ENCODE data around the gene LDB2.

DNA sequence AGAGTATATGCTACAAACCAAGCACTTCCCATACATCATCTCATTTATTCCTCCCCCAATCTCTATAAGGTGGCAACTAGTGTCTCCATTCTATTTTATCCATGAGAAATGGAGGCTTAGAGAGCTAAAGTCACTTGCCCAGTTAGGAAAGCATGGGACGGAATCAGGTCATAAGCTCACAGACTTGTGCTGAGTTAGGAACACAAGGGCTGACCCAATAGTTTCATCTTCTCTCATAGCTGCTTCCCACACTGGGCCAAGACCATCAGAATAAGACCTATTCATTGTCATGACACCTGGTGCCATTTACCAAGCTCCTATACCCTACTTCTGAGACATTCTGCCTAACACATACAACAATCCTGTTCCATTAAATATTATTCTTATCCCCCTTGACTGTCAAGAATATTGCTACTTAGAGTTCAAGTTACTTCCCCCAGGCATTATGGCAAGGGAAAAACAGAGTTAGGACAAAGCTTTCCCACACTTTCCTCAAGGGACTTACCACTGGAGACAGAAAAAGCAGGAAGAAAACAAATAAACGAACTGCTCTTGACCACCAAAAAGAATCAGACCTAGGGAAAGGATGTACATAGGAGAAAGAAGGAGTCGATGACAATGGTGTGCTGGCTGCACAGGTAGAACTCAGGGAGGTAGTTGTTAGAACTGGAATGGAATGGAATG is 167.8 kb downstream of the LDB2 start:
- TF ChIP-seq, protein P1, sequence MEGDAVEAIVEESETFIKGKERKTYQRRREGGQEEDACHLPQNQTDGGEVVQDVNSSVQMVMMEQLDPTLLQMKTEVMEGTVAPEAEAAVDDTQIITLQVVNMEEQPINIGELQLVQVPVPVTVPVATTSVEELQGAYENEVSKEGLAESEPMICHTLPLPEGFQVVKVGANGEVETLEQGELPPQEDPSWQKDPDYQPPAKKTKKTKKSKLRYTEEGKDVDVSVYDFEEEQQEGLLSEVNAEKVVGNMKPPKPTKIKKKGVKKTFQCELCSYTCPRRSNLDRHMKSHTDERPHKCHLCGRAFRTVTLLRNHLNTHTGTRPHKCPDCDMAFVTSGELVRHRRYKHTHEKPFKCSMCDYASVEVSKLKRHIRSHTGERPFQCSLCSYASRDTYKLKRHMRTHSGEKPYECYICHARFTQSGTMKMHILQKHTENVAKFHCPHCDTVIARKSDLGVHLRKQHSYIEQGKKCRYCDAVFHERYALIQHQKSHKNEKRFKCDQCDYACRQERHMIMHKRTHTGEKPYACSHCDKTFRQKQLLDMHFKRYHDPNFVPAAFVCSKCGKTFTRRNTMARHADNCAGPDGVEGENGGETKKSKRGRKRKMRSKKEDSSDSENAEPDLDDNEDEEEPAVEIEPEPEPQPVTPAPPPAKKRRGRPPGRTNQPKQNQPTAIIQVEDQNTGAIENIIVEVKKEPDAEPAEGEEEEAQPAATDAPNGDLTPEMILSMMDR (IDR thresholded peaks at IDR 0.05; ENCODE audit: extremely low read depth in 1 of 2, insufficient read depth in 1 of 2, low read depth in 1 of 2, low read length in 2 of 2), result no peak
- TF ChIP-seq GATA2 (IDR thresholded peaks at IDR 0.05; ENCODE audit: insufficient read depth, insufficient read length, low read depth, low read length), result no peak
- no peak for TF ChIP-seq POLR2A (IDR thresholded peaks at IDR 0.05; ENCODE audit: low read depth, low read length)
- TF ChIP-seq POLR2AphosphoS5 (IDR thresholded peaks at IDR 0.05; ENCODE audit: insufficient read depth, low read depth, low read length), result no peak
- TF ChIP-seq, protein P2, sequence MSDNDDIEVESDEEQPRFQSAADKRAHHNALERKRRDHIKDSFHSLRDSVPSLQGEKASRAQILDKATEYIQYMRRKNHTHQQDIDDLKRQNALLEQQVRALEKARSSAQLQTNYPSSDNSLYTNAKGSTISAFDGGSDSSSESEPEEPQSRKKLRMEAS (IDR thresholded peaks at IDR 0.05; ENCODE audit: insufficient read depth, insufficient read length), result no peak
- no peak for TF ChIP-seq EZH2 (IDR thresholded peaks at IDR 0.05; ENCODE audit: borderline replicate concordance, low read depth, low read length, severe bottlenecking)
- no peak for TF ChIP-seq MYC (IDR thresholded peaks at IDR 0.05; ENCODE audit: low read depth, low read length)
- TF ChIP-seq JUN (IDR thresholded peaks at IDR 0.05; ENCODE audit: borderline replicate concordance, insufficient read depth, insufficient read length, low read depth), result no peak
- no peak for TF ChIP-seq FOS (IDR thresholded peaks at IDR 0.05; ENCODE audit: borderline replicate concordance, insufficient read depth, low read length)
